ENCODE measurements around the gene HELB. TPM values are rescaled to one million over a fixed set of nuclear protein-coding genes. Genes with fewer than 3 reads are reported as not detected.

HELB gene
- 1.8 and 2.2 TPM in 2 replicates for total RNA-seq

DNA sequence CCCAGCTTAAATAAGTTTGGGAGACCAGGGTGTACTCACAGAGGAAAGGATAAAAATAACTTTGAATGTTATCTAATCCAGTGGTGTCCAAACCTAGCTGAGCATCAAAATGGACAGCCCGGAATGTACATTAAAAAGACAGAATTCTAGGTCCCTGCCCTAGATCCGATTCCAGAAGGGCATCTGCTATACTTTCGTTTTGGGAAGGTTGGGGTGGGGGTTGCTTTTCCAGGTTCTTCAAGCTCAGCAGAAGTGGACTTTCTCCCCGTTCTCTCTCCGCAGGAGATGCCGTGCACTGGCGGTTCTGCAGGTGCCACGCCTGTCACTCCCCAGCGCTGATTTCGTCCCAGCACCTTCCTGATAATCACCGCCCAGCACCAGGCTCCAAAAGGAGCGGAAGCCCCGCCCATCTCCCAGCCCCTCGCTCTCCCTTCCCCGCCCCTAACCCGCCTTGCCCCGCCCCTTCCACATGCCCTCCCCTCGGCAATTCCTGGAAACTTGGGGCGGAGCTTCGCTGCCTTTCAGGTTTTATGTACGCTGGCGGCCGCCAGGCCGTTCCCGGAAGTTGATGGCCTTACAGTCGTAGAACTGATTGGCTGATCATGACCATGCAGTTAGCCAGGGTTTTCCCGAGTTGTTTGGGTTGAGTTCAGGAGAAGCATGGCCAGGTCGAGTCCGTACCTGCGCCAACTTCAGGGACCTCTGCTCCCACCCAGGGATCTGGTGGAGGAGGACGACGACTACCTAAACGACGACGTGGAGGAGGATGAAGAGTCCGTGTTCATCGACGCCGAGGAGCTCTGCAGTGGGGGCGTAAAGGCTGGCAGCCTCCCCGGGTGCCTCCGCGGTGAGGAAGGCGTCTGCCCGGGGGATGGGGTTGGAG is at the start of gene HELB:
TSS of gene HELB (plus strand) at position 550 of the 883 bp plus-strand sequence. CDS start at position 661, 111 bp downstream.

Other genes with a start within 250 kb of the HELB start
- 10.8 and 18.5 TPM in 2 replicates for gene LLPH, start 171.7 kb upstream of the HELB start, total RNA-seq
- 81.9 and 89.8 TPM in 2 replicates for gene TMBIM4, start 132.5 kb upstream of the HELB start, total RNA-seq
- gene IRAK3, start 113.3 kb upstream of the HELB start, total RNA-seq, result 0.61 and 0.70 TPM in 2 replicates

All from hair follicular keratinocyte (primary cell).